ENCODE measurements around the gene PRTFDC1.

PRTFDC1 gene

DNA sequence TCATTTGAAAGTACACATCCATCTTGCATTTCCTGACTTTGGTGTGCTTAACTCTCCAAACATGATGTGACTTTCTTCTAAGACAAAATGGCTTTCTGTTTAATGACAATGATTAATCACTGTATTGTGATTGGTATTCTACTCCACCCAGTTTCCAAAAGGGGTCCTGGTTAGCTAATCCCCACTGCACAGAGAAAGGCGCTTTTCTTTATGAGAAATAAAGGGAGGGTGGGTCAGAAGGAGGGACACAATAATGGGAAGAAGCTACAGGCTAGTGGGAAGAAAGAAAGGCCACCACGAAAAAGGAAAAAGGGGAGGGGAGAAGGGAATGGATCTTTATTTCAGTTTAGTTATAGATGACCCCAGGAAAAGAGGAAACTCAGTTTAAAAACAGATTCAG, 69.2 kb downstream of the PRTFDC1 start:
- no peak for TF ChIP-seq CTCF (IDR thresholded peaks at IDR 0.05; ENCODE audit: low read depth, low read length)
- no peak overlapping the region for H3K4me3 ChIP-seq (ENCODE audit: low read depth, low read length)

DNA sequence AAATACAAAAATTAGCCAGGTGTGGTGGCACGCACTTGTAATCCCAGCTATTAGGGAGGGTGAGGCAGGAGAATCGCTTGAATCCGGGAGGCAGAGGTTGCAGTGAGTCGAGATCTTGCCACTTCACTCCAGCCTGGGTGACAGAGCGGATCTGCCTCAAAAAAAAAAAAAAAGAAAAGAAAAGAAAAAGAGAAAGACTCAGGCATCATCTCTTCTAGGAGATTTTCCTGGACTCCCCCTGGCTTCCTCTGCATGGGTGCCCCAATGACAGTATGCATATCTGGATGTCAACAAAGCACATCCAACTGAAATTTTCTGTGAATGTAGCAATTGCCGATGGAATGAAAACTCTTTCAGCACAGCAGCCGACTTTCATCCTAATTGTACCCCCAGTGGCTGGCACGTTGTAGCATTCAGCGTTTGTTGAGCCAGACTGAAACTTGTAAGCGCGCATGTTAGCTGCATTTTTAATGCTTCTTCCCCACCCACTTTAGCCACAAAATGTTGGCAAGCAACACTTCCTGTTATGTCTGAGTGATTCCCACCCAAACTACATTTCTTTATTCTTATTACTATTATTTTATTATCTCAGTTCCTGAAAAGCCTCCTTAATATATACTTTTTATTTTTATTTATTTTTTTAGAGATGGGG, 70.2 kb downstream of the PRTFDC1 start:
- no peak overlapping the region for H3K4me3 ChIP-seq (ENCODE audit: low read depth, low read length)
- no peak for TF ChIP-seq CTCF (IDR thresholded peaks at IDR 0.05; ENCODE audit: low read depth, low read length)

GRCh38 chr10:24879861-24880260, 72.5 kb downstream of the PRTFDC1 start:
- no peak overlapping the region for H3K4me3 ChIP-seq (ENCODE audit: low read depth, low read length)
- no peak for TF ChIP-seq CTCF (IDR thresholded peaks at IDR 0.05; ENCODE audit: low read depth, low read length)

GRCh38 chr10:24874133-24874532, 78.3 kb downstream of the PRTFDC1 start:
- no peak for TF ChIP-seq CTCF (IDR thresholded peaks at IDR 0.05; ENCODE audit: low read depth, low read length)
- H3K4me3 ChIP-seq (ENCODE audit: low read depth, low read length): no peak overlapping the region

GRCh38 chr10:24873281-24873683, 79.1 kb downstream of the PRTFDC1 start:
- no peak overlapping the region for H3K4me3 ChIP-seq (ENCODE audit: low read depth, low read length)

DNA sequence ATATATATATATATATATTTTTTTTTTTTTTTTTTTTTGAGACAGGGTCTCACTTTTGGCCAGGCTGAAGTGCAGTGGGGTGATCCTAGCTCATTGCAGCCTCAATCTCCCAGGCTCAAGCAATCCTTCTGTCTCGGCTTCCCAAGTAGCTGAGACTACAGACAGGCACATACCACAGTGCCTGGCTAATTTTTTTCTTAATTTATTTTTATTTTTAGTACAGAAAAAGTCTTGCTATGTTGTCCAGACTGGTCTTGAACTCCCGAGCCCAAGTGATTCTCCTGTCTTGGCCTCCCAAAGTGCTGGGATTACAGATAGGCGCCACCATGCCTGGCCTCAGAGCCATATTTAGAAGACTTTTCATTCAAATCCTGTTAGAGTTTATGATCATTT, 79.6 kb downstream of the PRTFDC1 start:
- no peak overlapping the region for H3K4me3 ChIP-seq (ENCODE audit: low read depth, low read length)
- no peak for TF ChIP-seq CTCF (IDR thresholded peaks at IDR 0.05; ENCODE audit: low read depth, low read length)

More at GRCh38 chr10:24873281-24873683, 79.1 kb downstream of the PRTFDC1 start:
- no peak for TF ChIP-seq CTCF (IDR thresholded peaks at IDR 0.05; ENCODE audit: low read depth, low read length)

- H3K4me3 ChIP-seq (ENCODE audit: low read depth, low read length): no peak overlapping the region
- no peak for TF ChIP-seq CTCF (IDR thresholded peaks at IDR 0.05; ENCODE audit: low read depth, low read length)
Measured at GRCh38 chr10:24872049-24872789, 80.2 kb downstream of the PRTFDC1 start.

All from WI38 (cell line).